Spleen (tissue), 11 donors: ENCODE data around the gene THSD4. TPM values are rescaled to one million over a fixed set of nuclear protein-coding genes. Genes with fewer than 3 reads are reported as not detected.

Experiments used
- DNase-seq: peaks from one replicate; pipeline ENCODE4 v3.0.0-alpha.2; 2020
- H3K27ac ChIP-seq, 8 donors: fragments of 200-600 bp; sonication (generic) in 7 of 8; 1 replicate in 4 of 8; 2 replicates in 4 of 8; pipeline versions ENCODE4 v1.5.0 to v1.8.0; 2016 to 2021; ENCODE audit warnings: inconsistent platforms in 4 of 8, mild to moderate bottlenecking in 4 of 8, moderate library complexity in 1 of 8
- H3K27me3 ChIP-seq, 7 donors: fragments of 200-600 bp; sonication (generic) in 6 of 7; replicated peaks in 1 of 7; 1 replicate in 4 of 7; 2 replicates in 3 of 7; pipeline versions ENCODE4 v1.5.0 to v1.8.0; 2016 to 2021; ENCODE audit warnings: inconsistent platforms in 3 of 7, mild to moderate bottlenecking in 1 of 7
- H3K36me3 ChIP-seq, 6 donors: fragments of 200-600 bp; sonication (generic) in 5 of 6; 1 replicate in 4 of 6; 2 replicates in 2 of 6; pipeline versions ENCODE4 v1.5.0 to v1.8.0; 2016 to 2021; ENCODE audit warnings: inconsistent platforms in 2 of 6
- H3K4me1 ChIP-seq, 6 donors: fragments of 200-600 bp; sonication (generic) in 5 of 6; 1 replicate in 3 of 6; 2 replicates in 3 of 6; pipeline versions ENCODE4 v1.5.0 to v1.8.0; 2016 to 2021; ENCODE audit warnings: inconsistent platforms in 3 of 6
- H3K4me3 ChIP-seq, 8 donors: fragments of 200-600 bp; sonication (generic) in 7 of 8; 1 replicate in 4 of 8; 2 replicates in 4 of 8; pipeline versions ENCODE4 v1.5.0 to v1.8.0; 2016 to 2021; ENCODE audit warnings: inconsistent platforms in 4 of 8, mild to moderate bottlenecking in 4 of 8, moderate library complexity in 2 of 8
- H3K9me3 ChIP-seq, 8 donors: fragments of 200-600 bp; sonication (generic) in 7 of 8; 1 replicate in 4 of 8; 2 replicates in 4 of 8; pipeline versions ENCODE4 v1.5.0 to v1.8.0; 2016 to 2021; ENCODE audit warnings: inconsistent platforms in 4 of 8
- CTCF ChIP-seq, 11 experiments: fragments of 200-600 bp in 7 of 11; fragments of 450-650 bp in 4 of 11; sonication (generic) in 4 of 11; IDR thresholded peaks in 8 of 11; conservative IDR thresholded peaks in 3 of 11; 1 replicate in 7 of 11; 2 replicates in 4 of 11; pipeline versions ENCODE4 v1.4.0 to v1.8.0; 2016 to 2021; ENCODE audit warnings: antibody characterized with exemption in 11 of 11, inconsistent platforms in 4 of 11, mild to moderate bottlenecking in 1 of 11
- POLR2A ChIP-seq, 3 donors: fragments of 450-650 bp; IDR thresholded peaks; one replicate each; pipeline ENCODE4 v1.5.1; 2017; ENCODE audit warnings: antibody characterized with exemption in 3 of 3, mild to moderate bottlenecking in 1 of 3
- POLR2AphosphoS5 ChIP-seq, 3 donors: sonication (generic); formaldehyde crosslinking; IDR thresholded peaks; one replicate each; pipeline ENCODE4 v1.5.1; 2017; ENCODE audit warnings: antibody characterized with exemption in 3 of 3
- WGBS, 5 donors: extraction: QIAGEN DNeasy Blood & Tissue Kit in 3 of 5; methylation state at CpG; one replicate each; pipeline versions ENCODE4 v1.1.5 to v1.1.7; 2013 to 2018; 5-methylcytosine and 5-hydroxymethylcytosine counted together
- intact Hi-C: fragments of 100-400 bp; cut with DNase I; formaldehyde crosslinking; loops from one replicate; pipeline ENCODE4 v1.15.0; 2023; ENCODE audit warnings: low total_unique reads
- polyA plus RNA-seq, 3 donors: library from polyadenylated mRNA; stranded (reverse); fragments of 200-250 nt; gene quantifications; one replicate each; pipeline ENCODE4 v1.2.1, GENCODE V29; 2013
- total RNA-seq, 7 donors: library from RNA; depleted of rRNA in 3 of 7; stranded (reverse); fragments of >200 nt in 3 of 7; fragmentation: NEBNext Ultra II Directional in 4 of 7; extraction: Animal tissue kit (Norgen Biotek cat#: 25700) in 4 of 7; gene quantifications; one replicate each; pipeline versions ENCODE4 v1.1.0 to v1.2.1, GENCODE V29; 2016 to 2021
- donor health status: healthy with polysubstance abuse.
- donor health status: DM: no; HTN: no; CAD: no; lungs with moderate emphysema.
- donor health status: DM: no; HTN: no; CAD: no.
- donor health status: Bipolar disorder and iron deficiency.
- donor health status: healthy.
- donor health status: DM: no; HTN: no; CAD: no.
- donor health status: DM: yes; HTN: yes; CAD: no.

Gene THSD4
- total and polyA plus RNA-seq, 10 donors, result 0.29 to 11.3 (median 3.4) TPM

GRCh38 chr15:71632576-71633195 is 517.4 kb downstream of the THSD4 start:
- intact Hi-C loops, result no loop called here
- no peak overlapping the region for H3K4me3 ChIP-seq
- H3K27ac ChIP-seq, result no peak overlapping the region
- TF ChIP-seq CTCF (IDR thresholded peaks at IDR 0.05 in 8 of 11, conservative IDR thresholded peaks at IDR 0.05 in 3 of 11) (no peak), POLR2AphosphoS5 (IDR thresholded peaks at IDR 0.05) (no peak), POLR2A (IDR thresholded peaks at IDR 0.05) (no peak)
- no peaks in the 10 kb centered on the region for H3K9me3 ChIP-seq
- WGBS, 5 donors, result 74 to 80% (median 78%) methylated on average over 3 of the region's 3 CpGs
- H3K36me3 ChIP-seq, result no peaks in the 10 kb centered on the region
- H3K27me3 ChIP-seq, result no peaks in the 10 kb centered on the region
- DNase-seq, result no peak
- no peaks in the 10 kb centered on the region for H3K4me1 ChIP-seq

- intact Hi-C loops, result no loop called here
- Histone ChIP-seq H3K4me3 (no peak overlapping the region), H3K36me3 (no peaks in the 10 kb centered on the region), H3K27me3 (peaks cover 0 to under 1% (median 0%) of the 10 kb centered on the region in 7 donors), H3K27ac (no peak overlapping the region), H3K4me1 (no peaks in the 10 kb centered on the region), H3K9me3 (no peaks in the 10 kb centered on the region)
- WGBS, 5 donors, result 33 to 43% (median 37%) methylated on average over 6 of the region's 6 CpGs
- no peak for DNase-seq
- TF ChIP-seq POLR2A (IDR thresholded peaks at IDR 0.05) (no peak), CTCF (IDR thresholded peaks at IDR 0.05 in 8 of 11, conservative IDR thresholded peaks at IDR 0.05 in 3 of 11) (no peak), POLR2AphosphoS5 (IDR thresholded peaks at IDR 0.05) (no peak)
Observed at GRCh38 chr15:71634820-71635560, 519.7 kb downstream of the THSD4 start.

- intact Hi-C loops, result no loop called here
- H3K4me1 ChIP-seq, result no peaks in the 10 kb centered on the region
- 72 to 85% (median 75%) methylated on average over 2 of the region's 2 CpGs for WGBS, 5 donors
- no peaks in the 10 kb centered on the region for H3K9me3 ChIP-seq
- no peak for DNase-seq
- peaks cover 0 to 6% (median 0%) of the 10 kb centered on the region in 7 donors for H3K27me3 ChIP-seq
- TF ChIP-seq POLR2A (IDR thresholded peaks at IDR 0.05) (no peak), CTCF (IDR thresholded peaks at IDR 0.05 in 8 of 11, conservative IDR thresholded peaks at IDR 0.05 in 3 of 11) (no peak), POLR2AphosphoS5 (IDR thresholded peaks at IDR 0.05) (no peak)
- H3K27ac ChIP-seq, result no peak overlapping the region
- no peaks in the 10 kb centered on the region for H3K36me3 ChIP-seq
- no peak overlapping the region for H3K4me3 ChIP-seq
Observed at GRCh38 chr15:71635735-71636134, 520.5 kb downstream of the THSD4 start.

GRCh38 chr15:71638876-71639275 is 523.6 kb downstream of the THSD4 start:
- no peaks in the 10 kb centered on the region for H3K9me3 ChIP-seq
- peaks cover 0 to 6% (median 0%) of the 10 kb centered on the region in 7 donors for H3K27me3 ChIP-seq
- WGBS, 5 donors, result 82 to 100% (median 87%) methylated on average over 1 of the region's 1 CpG
- H3K36me3 ChIP-seq, result no peaks in the 10 kb centered on the region
- no peak overlapping the region for H3K27ac ChIP-seq
- TF ChIP-seq POLR2A (IDR thresholded peaks at IDR 0.05) (no peak), POLR2AphosphoS5 (IDR thresholded peaks at IDR 0.05) (no peak), CTCF (IDR thresholded peaks at IDR 0.05 in 8 of 11, conservative IDR thresholded peaks at IDR 0.05 in 3 of 11) (no peak)
- H3K4me1 ChIP-seq, result no peaks in the 10 kb centered on the region
- intact Hi-C loops, result no loop called here
- no peak overlapping the region for H3K4me3 ChIP-seq
- DNase-seq, result no peak
